Neural progenitor cell (in vitro differentiated cells): ENCODE measurements around the gene EYS.

Experiments used
- EZH2 ChIP-seq: fragments of 200-600 bp; sonication (generic); IDR thresholded peaks from 2 replicates; pipeline ENCODE4 v1.6.1; 2017; ENCODE audit warnings: antibody characterized with exemption, mild to moderate bottlenecking, moderate library complexity
- EZH2phosphoT487 ChIP-seq: fragments of 200-600 bp; sonication (generic); IDR thresholded peaks from 2 replicates; pipeline ENCODE4 v1.6.1; 2017; ENCODE audit warnings: antibody characterized with exemption
- TF ChIP-seq, protein P1 (sequence below): fragments of 200-600 bp; sonication (generic); IDR thresholded peaks from 2 replicates; pipeline ENCODE4 v1.5.1; 2017; ENCODE audit warnings: antibody characterized with exemption, mild to moderate bottlenecking

- TF ChIP-seq, protein P1, sequence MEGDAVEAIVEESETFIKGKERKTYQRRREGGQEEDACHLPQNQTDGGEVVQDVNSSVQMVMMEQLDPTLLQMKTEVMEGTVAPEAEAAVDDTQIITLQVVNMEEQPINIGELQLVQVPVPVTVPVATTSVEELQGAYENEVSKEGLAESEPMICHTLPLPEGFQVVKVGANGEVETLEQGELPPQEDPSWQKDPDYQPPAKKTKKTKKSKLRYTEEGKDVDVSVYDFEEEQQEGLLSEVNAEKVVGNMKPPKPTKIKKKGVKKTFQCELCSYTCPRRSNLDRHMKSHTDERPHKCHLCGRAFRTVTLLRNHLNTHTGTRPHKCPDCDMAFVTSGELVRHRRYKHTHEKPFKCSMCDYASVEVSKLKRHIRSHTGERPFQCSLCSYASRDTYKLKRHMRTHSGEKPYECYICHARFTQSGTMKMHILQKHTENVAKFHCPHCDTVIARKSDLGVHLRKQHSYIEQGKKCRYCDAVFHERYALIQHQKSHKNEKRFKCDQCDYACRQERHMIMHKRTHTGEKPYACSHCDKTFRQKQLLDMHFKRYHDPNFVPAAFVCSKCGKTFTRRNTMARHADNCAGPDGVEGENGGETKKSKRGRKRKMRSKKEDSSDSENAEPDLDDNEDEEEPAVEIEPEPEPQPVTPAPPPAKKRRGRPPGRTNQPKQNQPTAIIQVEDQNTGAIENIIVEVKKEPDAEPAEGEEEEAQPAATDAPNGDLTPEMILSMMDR, result no peak
- TF ChIP-seq EZH2 (no peak), EZH2phosphoT487 (no peak)
These were observed 1946.8 kb downstream of the EYS start for GRCh38 chr6:63760199-63760598.
